HG02943 (cell line): ENCODE measurements around the gene PMF1.

Source experiments
- ATAC-seq: cut with Tn5 transposase; IDR thresholded peaks from one replicate; pipeline ENCODE4 v1.9.1; 2021; ENCODE audit warnings: mild to moderate bottlenecking, low read depth, moderate library complexity; ENCODE audit not compliant: unreplicated experiment

The PMF1 gene

GRCh38 chr1:156262461-156263287 is 49.9 kb downstream of the PMF1 start:
- ATAC-seq: no peak

- no peak for ATAC-seq
Observed at GRCh38 chr1:156263288-156263655, 50.5 kb downstream of the PMF1 start.

- no peak for ATAC-seq
Observed at GRCh38 chr1:156266051-156266450, 53.2 kb downstream of the PMF1 start.

- no peak for ATAC-seq
Observed at GRCh38 chr1:156268336-156268735, 55.5 kb downstream of the PMF1 start.

- ATAC-seq: no peak
Observed at GRCh38 chr1:156270314-156270713, 57.5 kb downstream of the PMF1 start.

GRCh38 chr1:156276532-156276931 is 63.7 kb downstream of the PMF1 start:
- ATAC-seq: no peak

GRCh38 chr1:156276966-156277381 is 64.2 kb downstream of the PMF1 start:
- ATAC-seq: no peak

GRCh38 chr1:156279837-156280236 is 67.0 kb downstream of the PMF1 start:
- ATAC-seq: no peak

- no peak for ATAC-seq
Observed at GRCh38 chr1:156281281-156281680, 68.5 kb downstream of the PMF1 start.

- ATAC-seq: no peak
Observed at GRCh38 chr1:156281693-156282478, 69.1 kb downstream of the PMF1 start.

- ATAC-seq: peak; percentile 79
Observed at GRCh38 chr1:156282479-156283222, 69.8 kb downstream of the PMF1 start, which contains the start of gene SMG5. TSS of gene SMG5 (minus strand) at chr1:156282825. CDS start at chr1:156282680, 145 bp downstream.

GRCh38 chr1:156283521-156283920 is 70.7 kb downstream of the PMF1 start:
- no peak for ATAC-seq

GRCh38 chr1:156284112-156284511 is 71.3 kb downstream of the PMF1 start, which contains the start of gene TMEM79:
TSS of gene TMEM79 (plus strand) at chr1:156284325. CDS start at chr1:156285227, 902 bp downstream.
- no peak for ATAC-seq

GRCh38 chr1:156284757-156285156 is 72.0 kb downstream of the PMF1 start:
- no peak for ATAC-seq

- no peak for ATAC-seq
Observed at GRCh38 chr1:156285437-156285836, 72.6 kb downstream of the PMF1 start.

GRCh38 chr1:156286061-156286460 is 73.3 kb downstream of the PMF1 start:
- ATAC-seq: no peak
